ENCODE data around the gene SNF8. TPM values are rescaled to one million over a fixed set of nuclear protein-coding genes. Genes with fewer than 3 reads are reported as not detected.
A peak's percentile ranks its signal among the peaks of the same experiment; 100 is the strongest.

Gene SNF8
- total RNA-seq, 2 experiments from 2014 or later: 87.5 to 99.7 TPM

DNA sequence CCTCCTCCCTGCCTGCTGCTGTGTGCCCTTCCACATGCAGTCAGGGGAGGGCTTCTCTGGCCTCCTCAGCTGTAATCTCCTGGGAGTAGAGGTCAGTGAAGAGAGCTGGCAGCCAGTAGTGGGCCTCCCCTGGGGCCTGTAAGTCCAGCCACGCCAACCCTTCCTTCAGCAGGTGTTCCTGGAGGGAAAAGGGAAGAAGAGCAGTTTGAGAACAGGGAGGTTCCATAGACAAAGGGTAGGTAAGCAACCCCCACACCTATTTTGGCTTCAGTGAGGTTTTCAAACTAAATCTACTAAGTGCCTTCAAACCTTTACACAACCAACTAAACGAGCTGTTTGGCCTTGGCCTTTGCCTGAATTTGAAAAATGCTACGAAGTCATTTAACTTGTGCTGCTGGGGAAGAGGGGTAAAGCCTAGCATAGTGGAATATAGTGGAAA lies 14.2 kb downstream of the SNF8 start:
- intact Hi-C loops (cut with micrococcal nuclease): no loop called here
- Mint-ChIP-seq H3K9me3 (no peaks in the 10 kb centered on the region), H3K27ac (peak overlapping the region; percentile 39), H3K4me3 (no peak overlapping the region), H3K4me1 (ENCODE audit: low read depth) (no peaks in the 10 kb centered on the region), H3K27me3 (no peaks in the 10 kb centered on the region), H3K36me3 (ENCODE audit: low read depth) (peaks cover 63% of the 10 kb centered on the region)
- TF ChIP-seq, protein P1, sequence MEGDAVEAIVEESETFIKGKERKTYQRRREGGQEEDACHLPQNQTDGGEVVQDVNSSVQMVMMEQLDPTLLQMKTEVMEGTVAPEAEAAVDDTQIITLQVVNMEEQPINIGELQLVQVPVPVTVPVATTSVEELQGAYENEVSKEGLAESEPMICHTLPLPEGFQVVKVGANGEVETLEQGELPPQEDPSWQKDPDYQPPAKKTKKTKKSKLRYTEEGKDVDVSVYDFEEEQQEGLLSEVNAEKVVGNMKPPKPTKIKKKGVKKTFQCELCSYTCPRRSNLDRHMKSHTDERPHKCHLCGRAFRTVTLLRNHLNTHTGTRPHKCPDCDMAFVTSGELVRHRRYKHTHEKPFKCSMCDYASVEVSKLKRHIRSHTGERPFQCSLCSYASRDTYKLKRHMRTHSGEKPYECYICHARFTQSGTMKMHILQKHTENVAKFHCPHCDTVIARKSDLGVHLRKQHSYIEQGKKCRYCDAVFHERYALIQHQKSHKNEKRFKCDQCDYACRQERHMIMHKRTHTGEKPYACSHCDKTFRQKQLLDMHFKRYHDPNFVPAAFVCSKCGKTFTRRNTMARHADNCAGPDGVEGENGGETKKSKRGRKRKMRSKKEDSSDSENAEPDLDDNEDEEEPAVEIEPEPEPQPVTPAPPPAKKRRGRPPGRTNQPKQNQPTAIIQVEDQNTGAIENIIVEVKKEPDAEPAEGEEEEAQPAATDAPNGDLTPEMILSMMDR (IDR thresholded peaks at IDR 0.05): no peak
- ChIA-PET CTCF (interaction anchor here (0.7 to 1.6 kb wide), 2 partner anchors 102 to 252 kb away, joined by 3 to 4 read pairs; no protein-coding TSS in a partner anchor), POLR2A (interaction anchor here (1.0 to 3.6 kb wide), 7 partner anchors 9 to 108 kb away, joined by 3 to 28 read pairs (median 4); partner anchors contain the start of genes ATP5MC1, SNF8 and UBE2Z)
- DNase-seq (no peak), ATAC-seq (no peak)

DNA sequence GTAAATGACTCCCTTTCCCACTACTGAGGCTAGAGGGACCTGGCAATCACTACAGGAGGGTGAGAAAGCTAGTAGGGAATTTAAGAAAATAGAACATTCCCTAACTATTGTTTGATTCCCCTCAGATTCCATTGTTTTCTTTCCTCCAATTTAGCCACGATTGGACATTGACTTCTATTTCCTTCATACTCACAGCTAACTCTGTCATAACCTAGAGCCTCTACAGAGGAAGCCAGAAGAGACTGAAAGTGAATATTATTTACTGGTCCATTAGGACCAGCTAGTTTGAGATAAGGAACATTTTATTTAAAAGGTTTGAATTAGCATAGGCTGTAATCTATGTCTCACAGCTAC lies 14.9 kb downstream of the SNF8 start:
- DNase-seq (no peak), ATAC-seq (no peak)
- H3K27me3 Mint-ChIP-seq: no peaks in the 10 kb centered on the region
- H3K36me3 Mint-ChIP-seq (ENCODE audit: low read depth): peaks cover 66% of the 10 kb centered on the region
- H3K4me3 Mint-ChIP-seq: no peak overlapping the region
- TF ChIP-seq, protein P1 (IDR thresholded peaks at IDR 0.05): no peak
- no peaks in the 10 kb centered on the region for H3K4me1 Mint-ChIP-seq (ENCODE audit: low read depth)
- H3K27ac Mint-ChIP-seq: peak overlapping the region; percentile 8
- intact Hi-C loops (cut with micrococcal nuclease): no loop called here
- ChIA-PET CTCF (interaction anchor here (0.8 kb wide), 1 partner anchor 45 kb away, joined by 3 read pairs; no protein-coding TSS in a partner anchor), POLR2A (interaction anchor here (1.0 to 3.6 kb wide), 7 partner anchors 11 to 108 kb away, joined by 3 to 28 read pairs (median 4); partner anchors contain the start of genes SNF8 and UBE2Z)
- H3K9me3 Mint-ChIP-seq: no peaks in the 10 kb centered on the region

- DNase-seq (no peak), ATAC-seq (no peak)
- intact Hi-C loops (cut with micrococcal nuclease): no loop called here
- H3K27me3 Mint-ChIP-seq: no peaks in the 10 kb centered on the region
- no peaks in the 10 kb centered on the region for H3K9me3 Mint-ChIP-seq
- H3K4me3 Mint-ChIP-seq: no peak overlapping the region
- H3K36me3 Mint-ChIP-seq (ENCODE audit: low read depth): peaks cover 63% of the 10 kb centered on the region
- POLR2A ChIA-PET: interaction anchor here (0.9 to 3.6 kb wide), 8 partner anchors 8 to 109 kb away, joined by 3 to 28 read pairs (median 4); partner anchors contain the start of gene SNF8
- H3K27ac Mint-ChIP-seq: peak overlapping the region; percentile 8
- TF ChIP-seq, protein P1 (IDR thresholded peaks at IDR 0.05): no peak
- no peaks in the 10 kb centered on the region for H3K4me1 Mint-ChIP-seq (ENCODE audit: low read depth)
- CTCF ChIA-PET: interaction anchor here (0.8 kb wide), 1 partner anchor 45 kb away, joined by 3 read pairs; no protein-coding TSS in a partner anchor
These were observed 15.5 kb downstream of the SNF8 start for GRCh38 chr17:48928876-48929811.

- H3K4me3 Mint-ChIP-seq: no peak overlapping the region
- intact Hi-C loops (cut with micrococcal nuclease): no loop called here
- no peaks in the 10 kb centered on the region for H3K4me1 Mint-ChIP-seq (ENCODE audit: low read depth)
- CTCF ChIA-PET: no interaction called here
- H3K27ac Mint-ChIP-seq: peak overlapping the region; percentile 8
- H3K36me3 Mint-ChIP-seq (ENCODE audit: low read depth): peaks cover 56% of the 10 kb centered on the region
- POLR2A ChIA-PET: interaction anchor here (0.6 to 1.5 kb wide), 5 partner anchors 9 to 102 kb away, joined by 3 to 7 read pairs (median 4); partner anchors contain the start of gene SNF8
- DNase-seq: no peak
- no peaks in the 10 kb centered on the region for H3K9me3 Mint-ChIP-seq
- no peaks in the 10 kb centered on the region for H3K27me3 Mint-ChIP-seq
- TF ChIP-seq, protein P1 (IDR thresholded peaks at IDR 0.05): no peak
- ATAC-seq: peak; percentile 14
These were observed 16.5 kb downstream of the SNF8 start for GRCh38 chr17:48927978-48928745.

All from activated CD8-positive, alpha-beta T cell treated with anti-CD3 and anti-CD28 coated beads for 36 hours (primary cell).